Measurements from ENCODE around the gene GPX1. TPM values are rescaled to one million over a fixed set of nuclear protein-coding genes. Genes with fewer than 3 reads are reported as not detected.

GPX1 gene
- total RNA-seq, 2 experiments from 2014 or later: 82.3 to 148 TPM

DNA sequence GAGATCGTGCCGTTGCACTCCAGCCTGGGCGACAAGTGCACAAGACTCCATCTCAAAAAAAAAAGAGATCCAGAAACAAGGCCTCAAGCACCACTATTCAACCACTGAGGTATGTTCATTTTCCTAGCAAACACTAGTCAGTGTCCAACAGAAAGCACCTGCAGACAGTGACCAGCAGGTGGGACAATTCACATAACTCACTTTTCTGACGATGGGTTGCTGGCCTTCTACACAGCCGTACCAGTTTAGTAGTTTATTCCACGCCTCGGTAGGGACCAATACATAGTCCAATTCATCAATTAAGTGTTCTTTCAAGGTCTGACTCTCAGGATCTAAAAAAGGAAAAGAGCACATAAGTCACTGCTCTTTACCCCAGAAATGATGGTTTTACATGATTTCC lies 30.7 kb downstream of the GPX1 start:
- Histone ChIP-seq H2AFZ (ENCODE audit: low read length) (no peak overlapping the region), H4K20me1 (ENCODE audit: insufficient read depth, low read length) (no peaks in the 10 kb centered on the region), H3K4me1 (ENCODE audit: insufficient read depth, low read length, poor library complexity, severe bottlenecking) (no peaks in the 10 kb centered on the region), H3K4me3 (ENCODE audit: low read depth, low read length, poor library complexity, severe bottlenecking) (no peak overlapping the region), H3K27ac (ENCODE audit: low read depth, low read length, poor library complexity, severe bottlenecking) (no peak overlapping the region), H3K36me3 (ENCODE audit: insufficient read depth, low read length) (peaks cover 89% of the 10 kb centered on the region), H3K79me2 (ENCODE audit: insufficient read depth, low read depth, low read length) (no peaks in the 10 kb centered on the region), H3K4me2 (ENCODE audit: low read length) (no peak overlapping the region), H3K9me3 (ENCODE audit: low read length) (no peaks in the 10 kb centered on the region), H3K9me2 (ENCODE audit: insufficient read depth, low read length) (no peaks in the 10 kb centered on the region)
- TF ChIP-seq EZH2phosphoT487 (IDR thresholded peaks at IDR 0.05; ENCODE audit: borderline replicate concordance, low read depth, low read length): no peak
- TF ChIP-seq, protein P1, sequence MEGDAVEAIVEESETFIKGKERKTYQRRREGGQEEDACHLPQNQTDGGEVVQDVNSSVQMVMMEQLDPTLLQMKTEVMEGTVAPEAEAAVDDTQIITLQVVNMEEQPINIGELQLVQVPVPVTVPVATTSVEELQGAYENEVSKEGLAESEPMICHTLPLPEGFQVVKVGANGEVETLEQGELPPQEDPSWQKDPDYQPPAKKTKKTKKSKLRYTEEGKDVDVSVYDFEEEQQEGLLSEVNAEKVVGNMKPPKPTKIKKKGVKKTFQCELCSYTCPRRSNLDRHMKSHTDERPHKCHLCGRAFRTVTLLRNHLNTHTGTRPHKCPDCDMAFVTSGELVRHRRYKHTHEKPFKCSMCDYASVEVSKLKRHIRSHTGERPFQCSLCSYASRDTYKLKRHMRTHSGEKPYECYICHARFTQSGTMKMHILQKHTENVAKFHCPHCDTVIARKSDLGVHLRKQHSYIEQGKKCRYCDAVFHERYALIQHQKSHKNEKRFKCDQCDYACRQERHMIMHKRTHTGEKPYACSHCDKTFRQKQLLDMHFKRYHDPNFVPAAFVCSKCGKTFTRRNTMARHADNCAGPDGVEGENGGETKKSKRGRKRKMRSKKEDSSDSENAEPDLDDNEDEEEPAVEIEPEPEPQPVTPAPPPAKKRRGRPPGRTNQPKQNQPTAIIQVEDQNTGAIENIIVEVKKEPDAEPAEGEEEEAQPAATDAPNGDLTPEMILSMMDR (conservative IDR thresholded peaks at IDR 0.05; ENCODE audit: low read length): peak; percentile 40
- ChIA-PET POLR2A (no interaction called here), CTCF (ENCODE audit: unreplicated experiment) (no interaction called here)
- no peak for DNase-seq (ENCODE audit: low spot score)
- no TSS peak for BruUV-seq (replicated peaks)
- intact Hi-C loops (cut with micrococcal nuclease; ENCODE audit: unreplicated experiment): no loop called here

DNA sequence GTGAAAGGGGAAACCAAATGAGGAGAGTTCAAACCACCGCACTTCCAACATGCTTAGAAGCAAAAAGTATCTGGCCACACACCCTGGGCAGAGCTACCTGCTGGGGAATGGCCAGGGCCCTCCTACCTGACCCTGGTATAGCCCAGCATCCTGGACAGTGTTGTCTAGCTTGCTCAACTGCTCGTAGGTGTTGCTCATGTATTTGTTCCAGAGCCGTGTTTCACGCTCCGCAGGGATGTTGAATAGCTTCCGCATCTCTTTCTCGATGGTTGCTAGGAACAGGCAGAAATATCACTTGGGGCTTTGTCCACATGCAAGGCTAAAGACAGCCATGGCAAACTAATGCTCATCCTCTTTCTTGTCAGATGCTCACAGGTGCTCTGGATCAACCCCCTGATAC lies 33.4 kb downstream of the GPX1 start:
- Histone ChIP-seq H3K79me2 (ENCODE audit: insufficient read depth, low read depth, low read length) (no peaks in the 10 kb centered on the region), H3K36me3 (ENCODE audit: insufficient read depth, low read length) (peaks cover 90% of the 10 kb centered on the region)
- no TSS peak for BruUV-seq (replicated peaks)

More for the DNA sequence above, 33.4 kb downstream of the GPX1 start:
- H3K4me3 ChIP-seq (ENCODE audit: low read depth, low read length, poor library complexity, severe bottlenecking): no peak overlapping the region
- H4K20me1 ChIP-seq (ENCODE audit: insufficient read depth, low read length): no peaks in the 10 kb centered on the region
- TF ChIP-seq, protein P1 (conservative IDR thresholded peaks at IDR 0.05; ENCODE audit: low read length): no peak
- no peak for TF ChIP-seq EZH2phosphoT487 (IDR thresholded peaks at IDR 0.05; ENCODE audit: borderline replicate concordance, low read depth, low read length)
- no peaks in the 10 kb centered on the region for H3K9me3 ChIP-seq (ENCODE audit: low read length)
- intact Hi-C loops (cut with micrococcal nuclease; ENCODE audit: unreplicated experiment): no loop called here
- ChIA-PET CTCF (ENCODE audit: unreplicated experiment) (no interaction called here), POLR2A (interaction anchor here (0.6 to 0.9 kb wide), 3 partner anchors 8 to 14 kb away, joined by 3 to 4 read pairs (median 3); no protein-coding TSS in a partner anchor)
- H3K9me2 ChIP-seq (ENCODE audit: insufficient read depth, low read length): no peaks in the 10 kb centered on the region
- no peaks in the 10 kb centered on the region for H3K4me1 ChIP-seq (ENCODE audit: insufficient read depth, low read length, poor library complexity, severe bottlenecking)
- H3K27ac ChIP-seq (ENCODE audit: low read depth, low read length, poor library complexity, severe bottlenecking): no peak overlapping the region
- no peak overlapping the region for H2AFZ ChIP-seq (ENCODE audit: low read length)
- DNase-seq (ENCODE audit: low spot score): no peak
- H3K4me2 ChIP-seq (ENCODE audit: low read length): no peak overlapping the region
